Stimulated activated naive CD4-positive, alpha-beta T cell treated with Interleukin-2 at 50 U/mL for 16 hours (primary cell): ENCODE results near the gene OTX1.
"Not testable (repeated sequence)": the region's sequence is repeated elsewhere in the genome, so short reads cannot be mapped to it uniquely, and the experiment has no call there.

Experiments used
- DNase-seq: peaks from one replicate; lab custom pipeline; 2025; lab: John Stamatoyannopoulos, UW

OTX1 gene

DNA sequence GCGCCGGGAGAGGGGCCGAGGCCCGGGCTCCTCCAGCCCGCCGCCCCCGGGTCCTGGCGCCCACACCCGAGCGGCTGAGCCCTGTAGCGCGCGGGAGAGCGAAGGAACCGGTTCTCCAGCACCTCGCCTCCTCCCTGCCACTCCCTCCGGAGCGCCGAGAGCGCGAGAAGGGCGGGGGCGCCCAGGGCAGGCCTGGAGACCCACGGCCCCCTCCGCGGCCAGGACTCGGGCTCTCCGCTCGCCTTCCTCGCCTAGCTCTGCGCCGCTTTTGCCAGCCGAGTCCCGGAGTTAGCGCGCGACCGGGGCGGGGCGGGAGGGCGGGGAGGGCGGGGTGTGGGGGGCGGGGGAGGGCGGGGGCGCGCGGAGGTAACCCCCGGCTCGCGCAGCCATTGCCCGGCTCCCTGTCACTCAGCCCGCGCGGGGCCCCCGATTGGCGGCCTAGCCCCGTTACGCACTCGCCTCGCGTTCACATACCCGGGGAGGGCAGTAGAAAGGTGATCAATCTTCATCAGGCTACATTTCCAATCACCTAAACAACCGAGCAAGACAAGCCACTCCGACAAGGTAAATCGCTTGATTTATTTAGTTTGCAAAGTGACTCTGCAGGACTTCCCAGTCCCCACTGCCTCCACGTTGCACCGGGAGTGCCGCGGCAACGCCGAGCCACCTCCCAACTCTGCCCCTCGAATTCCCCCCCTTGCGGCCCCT is at the start of gene OTX1:
Gene OTX1, plus strand, starts transcription at position 497 of the 708 bp plus-strand sequence. CDS start 2,161 bp downstream, outside the sequence.
- DNase-seq = peak; percentile 18

DNA sequence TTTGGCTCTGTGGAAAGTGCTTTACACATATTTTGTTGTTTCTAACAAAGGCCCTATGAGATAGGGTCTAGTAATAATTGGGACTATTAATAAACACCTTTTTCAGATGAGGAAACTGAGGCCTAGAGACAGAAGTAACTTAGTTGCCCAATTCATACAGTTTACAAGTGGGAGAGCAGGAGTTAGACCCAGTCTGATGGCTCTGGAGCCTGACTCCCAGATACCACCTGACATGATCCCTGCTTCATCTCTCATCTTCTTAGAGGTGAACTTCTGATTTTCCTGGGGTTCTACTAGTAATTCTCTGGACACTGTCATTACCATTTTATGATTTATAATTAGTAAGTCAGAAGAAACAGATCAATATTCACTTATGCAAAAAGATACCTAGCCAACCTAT is 49.1 kb upstream of the OTX1 start:
- DNase-seq = no peak

GRCh38 chr2:63003351-63003750 is 47.3 kb upstream of the OTX1 start:
- DNase-seq = no peak

GRCh38 chr2:63007813-63008458 is 42.7 kb upstream of the OTX1 start:
- DNase-seq = no peak

GRCh38 chr2:63008838-63009237 is 41.8 kb upstream of the OTX1 start:
- no peak for DNase-seq

- no peak for DNase-seq
These were observed 41.1 kb upstream of the OTX1 start for GRCh38 chr2:63009490-63009889.

DNA sequence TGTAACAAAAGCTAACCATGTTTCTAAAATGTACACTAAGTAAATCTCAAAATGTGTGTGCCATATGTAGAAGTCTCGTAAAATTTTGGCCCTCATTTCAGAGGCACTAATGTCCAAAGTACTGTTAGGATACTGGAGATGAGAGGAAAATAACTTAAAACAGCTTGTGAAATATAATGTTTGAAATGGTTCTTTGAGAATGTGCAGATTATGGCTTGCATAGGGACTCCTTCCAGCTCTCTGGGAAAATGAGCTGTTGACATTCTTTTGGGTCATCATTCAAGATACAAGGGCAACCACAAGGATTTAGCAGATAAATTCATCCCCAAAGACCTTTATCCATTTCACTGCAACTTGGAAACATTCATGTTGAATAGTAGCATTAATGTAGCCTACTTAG is 38.1 kb upstream of the OTX1 start:
- DNase-seq = no peak

GRCh38 chr2:63013438-63013837 is 37.2 kb upstream of the OTX1 start:
- no peak for DNase-seq

DNA sequence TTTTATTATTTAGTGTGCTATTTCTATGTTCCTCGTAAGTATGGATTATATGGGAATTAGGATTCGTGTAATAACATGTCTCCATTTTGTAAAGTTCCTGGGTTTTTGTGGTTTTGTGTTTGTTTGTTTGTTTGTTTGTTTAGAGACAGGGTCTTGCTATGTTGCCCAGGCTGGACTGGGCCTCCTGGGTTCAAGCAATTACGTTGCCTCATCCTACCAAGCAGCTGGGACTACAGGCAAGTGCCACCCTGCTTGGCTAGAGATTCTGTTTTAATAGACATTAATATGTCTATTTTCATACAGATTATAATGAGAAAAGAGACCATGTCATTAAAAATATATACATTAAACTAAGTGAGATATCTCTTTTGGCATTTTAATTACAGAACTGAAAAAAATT is 35.2 kb upstream of the OTX1 start:
- DNase-seq = no peak

DNA sequence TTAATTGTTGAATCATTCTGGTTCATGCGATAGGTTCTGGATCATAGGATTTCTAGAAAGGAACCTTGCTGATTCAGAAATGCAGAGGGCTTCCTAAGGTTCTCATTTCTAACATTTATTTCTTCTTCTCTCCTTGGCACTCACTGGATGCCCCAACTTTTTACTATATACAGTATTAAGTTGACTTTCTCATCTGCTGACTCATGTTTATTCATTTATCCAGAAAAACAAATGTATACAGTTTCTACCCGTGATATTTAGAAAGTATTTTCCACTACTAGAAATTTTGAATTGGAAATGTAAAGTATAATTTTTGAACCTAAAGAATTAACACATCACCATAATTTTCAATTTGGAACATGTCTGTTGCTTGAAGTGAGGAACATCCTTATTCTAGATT is 32.2 kb upstream of the OTX1 start:
- DNase-seq = no peak

GRCh38 chr2:63019686-63020085 is 30.9 kb upstream of the OTX1 start:
- not testable (repeated sequence) for DNase-seq

DNA sequence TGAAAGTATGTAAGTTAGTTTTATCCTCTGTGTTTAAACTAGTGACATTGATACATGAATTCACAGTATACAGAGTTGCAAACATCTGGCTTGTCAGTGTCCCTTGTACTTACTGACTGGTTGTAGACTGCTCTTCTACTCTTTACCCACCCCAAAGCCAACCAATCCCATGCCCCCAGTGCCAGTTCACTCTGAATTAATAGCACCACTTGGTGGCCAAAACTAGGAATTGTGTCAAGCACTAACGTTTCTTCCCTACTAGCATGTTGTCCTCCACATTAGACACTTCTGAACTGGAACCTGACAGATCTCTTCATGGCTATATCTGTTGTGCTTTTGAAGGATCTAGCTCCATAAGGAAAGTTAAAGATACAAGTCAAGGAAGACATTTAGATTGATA is 27.2 kb upstream of the OTX1 start:
- no peak for DNase-seq

DNA sequence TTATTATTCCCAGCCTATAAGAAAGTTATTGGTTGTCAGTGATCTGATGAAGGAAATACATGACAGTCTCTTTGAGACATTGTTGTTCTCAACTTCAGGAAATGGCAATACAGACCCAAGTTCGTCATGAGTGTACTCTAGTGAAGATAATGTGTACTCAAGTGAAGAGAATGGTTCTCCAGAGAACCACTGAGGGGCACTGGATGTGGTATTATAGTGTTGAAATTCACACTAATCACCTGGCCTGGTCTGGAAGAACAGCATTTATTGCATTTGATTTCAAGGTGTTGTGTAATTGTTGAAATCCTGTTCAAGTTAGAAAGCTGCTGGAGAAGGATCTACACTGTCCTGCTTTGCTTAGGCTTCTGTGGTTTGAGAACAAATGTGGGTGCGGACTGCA is 23.4 kb upstream of the OTX1 start:
- no peak for DNase-seq

- no peak for DNase-seq
These were observed 21.6 kb upstream of the OTX1 start for GRCh38 chr2:63029058-63029457.

- no peak for DNase-seq
These were observed 16.1 kb upstream of the OTX1 start for GRCh38 chr2:63034526-63034925.

DNA sequence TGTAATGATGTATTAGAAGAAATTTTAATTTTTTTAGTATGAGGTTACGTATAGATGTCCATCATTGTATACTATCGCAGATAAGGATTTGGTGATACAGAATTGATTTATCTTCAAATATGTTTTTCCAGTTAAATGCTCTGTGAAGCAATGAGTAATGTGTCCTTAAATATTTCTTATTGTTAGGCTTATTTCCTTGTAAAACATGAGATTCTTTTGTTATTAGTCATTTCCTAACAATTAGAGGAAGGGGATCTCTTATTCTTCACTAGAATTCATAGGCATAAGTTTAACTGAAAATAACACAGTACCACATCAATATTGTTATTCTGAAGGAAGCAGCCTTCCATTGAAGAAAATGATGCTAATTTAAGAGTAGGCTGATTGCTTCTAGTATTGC is 15.5 kb upstream of the OTX1 start:
- DNase-seq = no peak

DNA sequence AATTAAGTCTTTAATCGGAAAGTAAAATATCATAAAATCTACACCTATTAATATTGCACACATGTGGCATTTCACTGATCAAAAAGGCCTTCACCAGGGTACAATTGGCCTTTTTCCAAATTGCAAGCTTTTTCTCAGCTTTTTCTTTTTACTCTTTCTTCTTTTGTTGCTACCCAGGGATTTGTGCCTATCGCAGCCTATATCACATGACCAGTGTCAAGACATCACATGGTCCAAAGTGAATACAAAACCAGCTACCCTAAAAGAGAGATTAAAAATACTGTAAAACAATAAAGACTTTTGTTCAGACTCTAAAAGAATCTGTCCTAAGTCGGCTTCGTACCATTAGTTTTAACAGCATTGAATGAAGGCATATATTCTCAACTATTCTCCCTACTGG is 15.0 kb upstream of the OTX1 start:
- DNase-seq = no peak

DNA sequence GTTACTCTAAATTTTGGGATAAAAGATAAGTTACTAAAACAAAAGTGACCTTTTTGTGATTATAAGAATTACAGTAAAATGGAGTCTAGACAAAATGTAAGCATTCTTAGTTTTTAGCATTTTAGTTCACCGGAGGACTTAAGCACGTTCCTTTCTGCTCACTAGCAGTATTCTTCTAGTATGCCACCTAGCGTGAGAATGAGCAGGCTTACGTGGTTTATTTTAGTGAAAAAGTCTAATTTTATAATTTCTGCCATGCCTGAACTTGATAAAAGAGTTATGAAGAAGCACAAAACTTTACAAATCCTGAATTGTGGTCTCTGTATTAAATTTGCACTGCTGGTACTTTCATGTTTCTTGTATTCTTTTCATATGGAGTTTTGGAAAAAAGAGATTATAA is 12.6 kb upstream of the OTX1 start:
- DNase-seq = no peak

- DNase-seq = no peak
These were observed 10.0 kb upstream of the OTX1 start for GRCh38 chr2:63040586-63040985.

- no peak for DNase-seq
These were observed 9.0 kb upstream of the OTX1 start for GRCh38 chr2:63041592-63041991.

- no peak for DNase-seq
These were observed 6.0 kb upstream of the OTX1 start for GRCh38 chr2:63044362-63045327.

- no peak for DNase-seq
These were observed 4.1 kb upstream of the OTX1 start for GRCh38 chr2:63046552-63046951.

- DNase-seq = no peak
These were observed 3.7 kb upstream of the OTX1 start for GRCh38 chr2:63046961-63047320.
